AG04450 (cell line): Measurements from ENCODE around the gene ZNF462. TPM values are rescaled to one million over a fixed set of nuclear protein-coding genes. Genes with fewer than 3 reads are reported as not detected.

Experiments
- CTCF ChIA-PET: fragments of 300-600, 350-600 bp; formaldehyde crosslinking; extraction: SDS; loops from one replicate; lab custom pipeline; 2022; ENCODE audit warnings: antibody characterized with exemption, inconsistent platforms; lab: Charles Lee
- POLR2A ChIA-PET: fragments of 350-600 bp; formaldehyde crosslinking; extraction: SDS; loops from one replicate; lab custom pipeline; 2021; ENCODE audit warnings: antibody characterized with exemption, inconsistent platforms; lab: Yijun Ruan, JAX
- DNase-seq: peaks from one replicate; pipeline ENCODE4 v3.0.0-alpha.2; 2011; ENCODE audit warnings: low read depth, low spot score
- H3K27ac ChIP-seq: one replicate; pipeline ENCODE4 v1.5.1; 2012; ENCODE audit warnings: low read depth, low read length, control low read depth
- H3K27me3 ChIP-seq: one replicate; pipeline ENCODE4 v1.6.0; 2012; ENCODE audit warnings: low read length; ENCODE audit not compliant: control insufficient read depth, insufficient read depth
- H3K4me3 ChIP-seq: 2 replicates; pipeline ENCODE4 v1.5.1; 2011; ENCODE audit warnings: mild to moderate bottlenecking, low read depth, low read length, control low read depth
- H3K9me3 ChIP-seq: 2 replicates; pipeline ENCODE4 v1.5.1; 2012; ENCODE audit warnings: low read length; ENCODE audit not compliant: control insufficient read depth, insufficient read depth
- polyA plus RNA-seq: library from polyadenylated mRNA; depleted of rRNA; stranded (reverse); fragments of >200 nt; gene quantifications from 2 replicates; pipeline ENCODE4 v1.2.3, GENCODE V29; 2011
- TF ChIP-seq, protein P1 (sequence below): IDR thresholded peaks from 2 replicates; pipeline ENCODE4 v1.5.1; 2011; ENCODE audit warnings: low read depth, low read length, control low read depth, inconsistent platforms

The ZNF462 gene
- polyA plus RNA-seq, 1 experiment: 7.5 TPM

DNA sequence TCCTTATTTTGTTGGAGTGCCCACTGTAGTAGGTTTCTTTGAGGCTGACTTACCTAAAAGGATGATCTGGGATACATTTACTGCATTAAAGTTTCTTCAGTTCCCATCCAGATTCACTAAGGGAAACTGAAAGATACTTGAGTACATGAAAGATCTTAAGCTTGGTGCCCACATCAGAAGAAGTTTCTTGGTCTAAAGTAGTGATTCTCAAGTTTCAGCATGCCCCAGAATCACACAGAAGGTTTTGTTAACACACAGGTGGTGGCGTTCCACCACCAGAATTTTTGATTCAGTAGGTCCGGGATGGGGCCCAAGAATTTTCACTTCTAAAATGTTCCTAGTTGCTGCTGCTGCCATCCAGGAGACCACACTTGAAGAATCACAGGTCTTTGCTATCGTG, 171.0 kb downstream of the ZNF462 start:
- no peak for DNase-seq

DNA sequence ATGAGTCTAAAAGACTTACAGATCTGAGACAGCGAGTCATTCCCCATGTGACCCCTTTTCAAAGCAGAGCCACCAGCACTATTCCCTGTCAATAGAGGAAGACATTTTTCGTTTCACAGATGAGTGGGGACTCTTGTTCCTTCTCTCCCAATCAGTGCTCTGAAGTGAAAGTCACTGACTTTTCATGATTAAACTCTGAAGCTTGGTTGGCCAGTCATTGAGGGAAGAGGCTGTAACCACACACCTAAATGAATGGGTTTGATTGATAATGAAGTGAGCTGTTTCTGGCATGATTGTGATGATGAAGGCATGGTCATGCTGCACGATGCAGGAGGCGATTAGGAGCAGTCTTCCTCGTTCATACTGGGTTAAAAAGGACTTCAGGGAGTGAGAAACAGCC, 171.9 kb downstream of the ZNF462 start:
- TF ChIP-seq, protein P1, sequence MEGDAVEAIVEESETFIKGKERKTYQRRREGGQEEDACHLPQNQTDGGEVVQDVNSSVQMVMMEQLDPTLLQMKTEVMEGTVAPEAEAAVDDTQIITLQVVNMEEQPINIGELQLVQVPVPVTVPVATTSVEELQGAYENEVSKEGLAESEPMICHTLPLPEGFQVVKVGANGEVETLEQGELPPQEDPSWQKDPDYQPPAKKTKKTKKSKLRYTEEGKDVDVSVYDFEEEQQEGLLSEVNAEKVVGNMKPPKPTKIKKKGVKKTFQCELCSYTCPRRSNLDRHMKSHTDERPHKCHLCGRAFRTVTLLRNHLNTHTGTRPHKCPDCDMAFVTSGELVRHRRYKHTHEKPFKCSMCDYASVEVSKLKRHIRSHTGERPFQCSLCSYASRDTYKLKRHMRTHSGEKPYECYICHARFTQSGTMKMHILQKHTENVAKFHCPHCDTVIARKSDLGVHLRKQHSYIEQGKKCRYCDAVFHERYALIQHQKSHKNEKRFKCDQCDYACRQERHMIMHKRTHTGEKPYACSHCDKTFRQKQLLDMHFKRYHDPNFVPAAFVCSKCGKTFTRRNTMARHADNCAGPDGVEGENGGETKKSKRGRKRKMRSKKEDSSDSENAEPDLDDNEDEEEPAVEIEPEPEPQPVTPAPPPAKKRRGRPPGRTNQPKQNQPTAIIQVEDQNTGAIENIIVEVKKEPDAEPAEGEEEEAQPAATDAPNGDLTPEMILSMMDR: no peak
- no peak for DNase-seq
- peaks cover 12% of the 10 kb centered on the region for H3K27me3 ChIP-seq
- H3K27ac ChIP-seq: no peak overlapping the region
- H3K9me3 ChIP-seq: no peaks in the 10 kb centered on the region
- ChIA-PET CTCF (no interaction called here), POLR2A (no interaction called here)
- H3K4me3 ChIP-seq: no peak overlapping the region

More for the DNA sequence above, 171.0 kb downstream of the ZNF462 start:
- ChIA-PET POLR2A (no interaction called here), CTCF (no interaction called here)
- TF ChIP-seq, protein P1: no peak
- Histone ChIP-seq H3K27ac (no peak overlapping the region), H3K9me3 (no peaks in the 10 kb centered on the region), H3K27me3 (peaks cover 12% of the 10 kb centered on the region), H3K4me3 (no peak overlapping the region)

DNA sequence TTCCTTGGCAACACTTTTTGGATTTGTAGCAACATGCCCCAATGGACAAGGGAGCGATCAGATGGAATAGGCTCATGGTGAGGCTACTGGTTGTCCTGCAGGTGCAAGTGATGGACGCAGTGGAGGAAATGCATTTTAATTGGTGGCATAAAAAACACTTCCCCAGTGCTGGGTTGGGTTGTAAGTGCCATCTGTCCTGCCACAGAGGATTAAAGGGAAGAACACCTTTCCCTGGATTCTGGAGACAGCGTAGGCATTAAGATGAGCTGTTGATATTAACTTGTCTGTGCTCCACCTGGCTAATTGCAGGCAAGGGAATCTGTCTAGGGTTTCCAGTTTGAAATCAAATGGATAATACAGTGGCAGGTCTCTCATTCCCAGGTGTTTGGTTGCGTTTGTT, 173.4 kb downstream of the ZNF462 start:
- no peak for DNase-seq
- Histone ChIP-seq H3K4me3 (no peak overlapping the region), H3K27me3 (peaks cover 8% of the 10 kb centered on the region), H3K9me3 (no peaks in the 10 kb centered on the region), H3K27ac (no peak overlapping the region)
- ChIA-PET POLR2A (no interaction called here), CTCF (no interaction called here)
- TF ChIP-seq, protein P1: no peak

DNA sequence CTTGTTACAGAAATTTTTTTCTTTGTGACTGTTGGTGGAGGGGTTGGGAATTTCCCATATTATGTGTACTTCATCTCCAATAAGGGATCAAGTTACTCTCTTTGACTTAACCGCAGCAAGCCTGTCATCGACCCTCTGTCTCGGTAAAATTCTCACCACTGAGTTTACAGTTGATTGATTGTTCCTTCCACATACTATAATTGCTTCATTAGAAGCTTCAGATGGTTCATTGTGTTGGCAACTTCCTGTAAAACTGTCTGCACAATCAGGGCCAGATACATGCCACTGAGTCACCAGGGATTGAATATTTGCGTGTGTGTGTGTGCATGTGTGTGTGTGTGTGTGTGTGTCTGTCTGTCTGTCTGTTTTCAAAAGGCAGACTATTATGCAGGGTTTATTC, 176.6 kb downstream of the ZNF462 start:
- ChIA-PET POLR2A (no interaction called here), CTCF (no interaction called here)
- TF ChIP-seq, protein P1: no peak
- no peak for DNase-seq
- Histone ChIP-seq H3K9me3 (no peaks in the 10 kb centered on the region), H3K27ac (no peak overlapping the region), H3K4me3 (no peak overlapping the region), H3K27me3 (peaks cover 5% of the 10 kb centered on the region)

DNA sequence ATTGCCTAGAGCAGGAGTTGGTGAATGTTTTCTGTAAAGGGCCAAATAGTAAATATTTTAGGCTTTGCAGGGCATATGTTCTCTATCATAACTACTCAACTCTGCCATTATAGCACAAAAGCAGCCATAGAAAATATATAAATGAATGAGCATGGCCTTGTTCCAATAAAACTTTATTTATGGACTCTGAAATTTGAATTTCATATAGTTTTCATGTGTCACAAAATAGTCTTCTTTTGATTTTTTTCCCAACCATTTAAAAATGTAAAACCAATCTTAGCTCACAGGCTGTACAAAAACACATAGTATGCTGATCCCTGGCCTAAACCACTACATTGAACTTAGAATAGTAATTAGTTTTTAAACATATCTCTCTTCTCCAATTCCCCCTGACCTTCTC, 179.6 kb downstream of the ZNF462 start:
- H3K4me3 ChIP-seq: no peak overlapping the region
- TF ChIP-seq, protein P1: no peak
- DNase-seq: no peak
- H3K9me3 ChIP-seq: no peaks in the 10 kb centered on the region
- peaks cover 15% of the 10 kb centered on the region for H3K27me3 ChIP-seq
- H3K27ac ChIP-seq: no peak overlapping the region
- CTCF ChIA-PET: no interaction called here
- POLR2A ChIA-PET: no interaction called here
